Activated T-cell treated with anti-CD3 and anti-CD28 coated beads for 4 hours (primary cell): ENCODE results near the gene WRNIP1.
A peak's percentile ranks its signal among the peaks of the same experiment; 100 is the strongest.
"Not testable (repeated sequence)": the region's sequence is repeated elsewhere in the genome, so short reads cannot be mapped to it uniquely, and the experiment has no call there.

Source experiments
- DNase-seq: peaks from one replicate; pipeline ENCODE4 v3.0.0-alpha.2; 2020

WRNIP1 gene

GRCh38 chr6:2790588-2791449 lies 25.6 kb downstream of the WRNIP1 start:
- DNase-seq, result peak; percentile 28

- no peak for DNase-seq
These were observed 26.3 kb downstream of the WRNIP1 start for GRCh38 chr6:2791450-2791974.

DNA sequence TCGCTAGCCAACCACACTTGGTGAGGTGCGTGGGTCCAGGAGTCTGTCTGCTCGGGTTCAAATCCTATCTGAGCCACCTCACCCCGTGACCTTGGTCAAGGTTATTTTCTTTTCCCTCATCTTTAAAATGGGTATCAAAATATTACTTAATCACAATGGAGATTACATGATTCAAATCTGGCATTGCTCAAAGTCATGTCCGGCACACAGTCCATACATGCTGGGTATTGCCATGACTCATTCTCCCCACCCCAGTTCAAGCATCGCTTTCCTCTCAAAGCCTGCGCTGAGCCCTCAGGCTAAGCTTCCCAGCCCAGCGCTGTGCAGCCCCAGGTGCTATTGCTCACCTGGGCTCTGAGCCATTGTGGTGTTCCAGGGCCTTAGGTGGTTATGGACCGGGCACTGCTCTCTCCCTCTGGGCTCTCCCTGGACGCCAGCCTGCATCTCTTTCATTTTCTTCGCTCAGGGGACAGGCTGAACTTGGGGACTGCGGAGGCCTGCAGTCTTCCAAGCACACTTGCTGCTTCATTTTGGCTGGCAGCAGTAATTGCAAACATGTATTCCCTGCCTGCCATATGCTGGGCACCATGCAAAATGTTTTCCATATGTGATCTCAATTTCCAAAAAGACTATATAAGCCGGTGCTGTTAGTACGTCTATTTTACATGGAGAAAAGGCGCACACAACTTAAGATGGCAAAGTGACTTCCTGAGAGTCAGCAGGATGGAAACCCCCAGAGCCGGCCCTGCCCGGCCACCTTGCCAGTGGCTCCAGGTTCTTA lies 27.3 kb downstream of the WRNIP1 start:
- DNase-seq, result no peak

- DNase-seq, result no peak
These were observed 28.4 kb downstream of the WRNIP1 start for GRCh38 chr6:2793534-2794151.

DNA sequence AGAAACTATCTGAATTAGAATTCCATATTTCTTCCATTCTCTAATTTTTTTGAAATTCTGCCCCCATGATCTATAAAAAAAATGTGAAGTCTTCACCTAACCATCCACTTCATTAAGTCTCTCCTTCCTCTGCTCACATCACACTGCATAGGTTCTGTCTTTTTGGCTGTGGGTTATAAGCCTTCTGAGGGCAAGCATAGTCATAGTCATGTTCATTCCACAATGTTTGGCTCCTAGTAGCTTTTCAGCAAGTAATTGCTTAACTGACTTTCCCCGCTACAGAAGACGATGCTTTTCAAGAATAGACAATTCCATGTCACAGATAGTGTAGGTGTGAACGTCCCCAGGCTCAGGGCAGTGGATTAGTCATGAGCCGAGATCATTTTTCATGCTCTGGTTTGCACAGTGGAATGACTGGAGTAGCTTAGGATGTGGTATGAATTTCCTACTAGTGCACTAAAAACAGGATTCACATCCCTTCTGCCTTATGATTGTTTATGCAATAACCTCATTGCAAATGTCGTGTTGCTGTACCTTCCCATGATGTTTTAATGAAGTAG lies 29.1 kb downstream of the WRNIP1 start:
- no peak for DNase-seq

DNA sequence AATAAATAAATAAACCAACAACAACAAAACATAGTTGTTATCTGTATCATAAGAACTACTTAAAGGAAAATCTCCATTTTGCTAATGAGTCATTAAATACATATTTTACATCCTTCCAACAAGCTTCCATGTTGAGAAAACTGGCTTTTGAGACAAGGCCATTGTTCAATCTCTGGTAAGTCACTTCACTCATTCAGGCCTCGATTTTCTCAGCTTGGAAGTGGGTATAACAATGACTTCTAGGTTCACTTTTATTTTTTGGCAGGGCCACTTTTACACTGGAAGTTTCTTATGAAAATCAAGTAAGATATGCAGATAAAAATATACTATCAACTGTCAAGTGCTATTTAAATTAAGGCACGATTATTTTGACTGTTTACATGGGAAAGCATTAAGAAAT lies 30.0 kb downstream of the WRNIP1 start:
- no peak for DNase-seq

DNA sequence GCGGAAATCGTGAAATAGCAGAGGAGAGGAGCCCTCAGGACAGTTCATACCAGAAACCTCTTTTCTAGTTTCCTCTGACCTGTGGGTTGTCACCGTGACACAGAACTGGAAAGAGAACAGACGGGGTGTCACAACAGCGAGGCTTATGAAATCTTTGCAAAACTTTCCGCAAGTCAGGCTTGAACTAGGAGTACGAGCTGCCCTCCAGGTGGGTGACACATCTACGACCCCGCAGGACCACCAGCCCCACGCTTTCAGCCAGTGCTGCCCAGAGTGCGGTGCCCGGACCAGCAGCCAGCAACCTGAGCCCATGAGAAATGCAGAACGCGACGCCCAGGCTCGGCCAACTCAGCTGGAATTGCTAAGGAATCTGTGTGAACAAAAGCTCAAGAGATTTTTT lies 30.8 kb downstream of the WRNIP1 start:
- DNase-seq, result no peak

- DNase-seq, result no peak
These were observed 31.7 kb downstream of the WRNIP1 start for GRCh38 chr6:2796861-2797260.

DNA sequence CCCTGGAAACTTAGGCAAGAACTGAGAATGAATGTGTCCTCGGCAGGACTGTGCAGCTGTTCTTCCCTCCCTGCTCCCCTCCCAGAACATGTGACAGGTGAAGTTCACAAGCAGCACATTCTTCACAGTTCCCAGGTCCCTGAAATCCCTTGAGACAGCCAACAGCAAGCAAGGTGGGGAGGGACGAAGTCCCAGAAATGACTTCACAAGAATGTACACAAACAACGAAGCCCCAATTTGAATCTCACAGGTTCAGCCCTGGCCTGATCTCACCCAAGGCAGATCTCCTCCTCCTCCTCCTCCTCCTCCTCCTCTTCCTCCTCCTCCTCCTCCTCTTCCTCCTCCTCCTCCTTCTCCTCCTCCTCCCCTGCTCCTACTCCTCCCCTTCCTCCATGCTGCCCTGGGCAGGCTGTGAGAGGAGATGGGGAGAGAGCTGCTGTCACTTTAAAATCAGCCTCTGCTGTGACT lies 32.4 kb downstream of the WRNIP1 start:
- no peak for DNase-seq

DNA sequence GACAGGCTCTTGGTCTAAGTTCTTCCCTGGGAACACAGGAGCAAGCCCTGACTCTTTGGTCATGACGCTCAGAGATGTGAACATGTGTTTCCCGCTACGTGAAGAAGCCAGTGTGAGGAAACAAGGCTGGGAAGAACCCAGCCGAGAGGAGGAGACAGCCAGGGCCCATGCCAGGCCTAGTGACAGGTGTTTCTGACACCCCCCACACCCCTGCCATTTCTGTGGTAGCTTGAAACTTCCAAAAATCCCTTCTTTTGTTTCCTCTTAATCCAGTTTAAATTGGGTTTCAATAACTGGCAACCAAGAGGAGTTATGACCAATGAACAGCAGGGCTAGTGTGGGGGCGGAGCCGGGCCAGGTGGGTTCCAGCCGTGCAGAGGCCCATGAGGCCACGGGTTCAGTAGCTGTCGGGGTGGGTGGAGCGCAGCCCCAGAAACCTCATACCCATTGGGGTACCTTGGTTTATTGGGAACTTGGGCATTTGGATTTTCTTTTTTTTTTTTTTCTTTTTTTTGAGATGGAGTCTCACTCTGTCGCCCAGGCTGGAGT lies 33.5 kb downstream of the WRNIP1 start:
- DNase-seq, result no peak

- DNase-seq, result no peak
These were observed 34.8 kb downstream of the WRNIP1 start for GRCh38 chr6:2799936-2800527.

DNA sequence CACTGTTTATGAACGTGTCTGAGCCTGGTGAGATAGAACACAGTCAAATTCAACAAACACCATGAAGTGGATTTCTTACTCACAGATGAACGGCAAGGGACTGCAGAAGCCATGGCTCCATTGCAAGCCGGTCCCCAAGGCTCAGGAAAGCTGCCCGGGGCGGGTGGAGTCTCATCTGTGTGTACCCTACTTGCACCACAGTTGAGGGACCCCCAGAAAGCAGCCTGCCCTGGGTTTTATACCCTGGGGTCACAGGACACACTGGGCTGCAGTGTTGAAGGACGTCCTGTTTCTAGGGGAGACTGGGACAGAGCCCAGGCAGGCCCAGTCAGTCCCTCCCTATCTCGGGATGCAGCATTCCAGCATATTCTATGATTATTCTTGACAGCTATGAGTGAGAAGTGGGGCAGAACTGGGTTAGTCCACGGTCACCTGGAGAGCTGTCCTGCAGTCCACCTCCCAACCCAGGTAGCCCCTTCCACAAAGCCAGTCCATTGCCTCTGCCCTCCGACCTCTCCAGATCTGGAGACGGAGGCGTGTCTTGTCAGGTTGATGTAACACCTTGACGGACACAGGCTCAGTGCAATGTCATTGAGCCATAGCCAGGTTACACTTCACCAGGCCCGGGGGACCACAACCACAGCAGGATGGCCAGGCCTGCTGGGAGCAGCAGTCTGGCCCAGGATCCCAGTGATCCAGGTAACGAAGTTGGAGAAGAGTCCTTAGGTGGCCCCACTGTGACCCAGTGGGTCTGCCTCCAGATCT lies 35.5 kb downstream of the WRNIP1 start:
- DNase-seq, result no peak

DNA sequence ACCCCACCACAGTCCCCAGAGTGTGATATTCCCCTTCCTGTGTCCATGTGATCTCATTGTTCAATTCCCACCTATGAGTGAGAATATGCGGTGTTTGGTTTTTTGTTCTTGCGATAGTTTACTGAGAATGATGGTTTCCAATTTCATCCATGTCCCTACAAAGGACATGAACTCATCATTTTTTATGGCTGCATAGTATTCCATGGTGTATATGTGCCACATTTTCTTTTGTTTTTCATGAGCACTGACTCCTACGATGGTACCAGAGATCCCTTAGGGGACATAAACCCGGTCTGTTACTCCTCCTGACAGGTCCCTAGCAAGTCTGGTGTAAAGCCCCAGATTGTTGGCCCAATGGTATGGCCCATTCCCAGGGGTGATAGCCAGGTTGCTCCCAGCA lies 36.5 kb downstream of the WRNIP1 start:
- DNase-seq, result not testable (repeated sequence)

DNA sequence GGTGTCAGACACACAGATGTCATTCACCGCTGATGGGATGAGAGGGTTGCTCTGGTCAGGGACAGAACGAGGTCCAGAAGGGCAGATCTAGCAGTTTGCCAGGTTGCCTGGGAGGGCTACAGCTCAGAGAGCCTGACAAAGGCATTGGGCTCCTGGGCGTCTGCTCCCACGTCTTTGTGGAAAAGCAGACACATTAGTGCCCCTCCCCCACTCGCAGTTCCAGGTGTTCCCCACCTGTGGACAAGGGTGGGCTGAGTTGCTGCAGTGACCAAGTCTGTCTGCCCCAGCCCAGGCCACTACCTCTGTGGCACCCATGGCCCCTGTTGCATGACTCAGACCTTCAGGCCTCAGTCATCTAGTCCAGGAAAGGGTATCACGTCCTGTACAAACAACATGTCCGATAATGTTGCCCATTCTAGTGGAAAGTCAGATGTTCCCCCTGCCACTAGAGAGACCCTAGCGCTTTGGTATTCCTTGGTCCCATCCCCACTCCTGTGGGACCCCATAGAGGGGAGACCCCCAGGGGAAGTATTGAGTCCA lies 37.4 kb downstream of the WRNIP1 start:
- DNase-seq, result no peak

DNA sequence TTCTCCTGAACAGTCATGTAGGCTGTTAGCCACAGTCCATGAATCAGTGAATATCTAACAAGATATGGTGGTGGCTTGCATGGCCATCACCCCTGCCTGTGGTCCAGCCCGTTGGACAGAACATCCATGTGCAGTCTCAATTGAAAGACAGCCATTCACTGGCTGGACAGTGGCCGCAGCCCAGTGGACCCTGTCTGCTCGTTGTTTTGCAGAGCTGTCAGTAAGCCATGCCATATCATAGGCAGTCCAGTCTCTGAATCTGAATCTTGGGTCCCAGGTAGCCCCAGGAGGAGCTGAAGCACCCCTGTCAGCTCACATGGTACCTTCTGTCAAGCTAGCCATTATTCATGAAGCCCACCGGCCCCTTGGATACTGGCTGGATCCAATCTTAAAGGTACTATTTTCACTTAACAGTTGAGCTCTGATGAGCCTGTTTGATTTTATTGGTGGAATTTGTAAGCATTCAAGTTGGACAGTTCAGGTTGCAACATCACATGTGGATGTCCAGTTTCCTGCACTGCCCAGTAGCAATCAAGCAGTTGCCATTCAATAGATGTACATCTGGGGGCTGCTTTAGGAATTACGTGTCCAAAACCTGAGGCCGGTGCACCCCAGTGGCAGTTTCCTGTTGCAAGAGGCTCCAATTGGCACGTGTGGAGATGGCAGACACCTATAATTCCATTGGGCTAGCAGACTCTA lies 38.7 kb downstream of the WRNIP1 start:
- no peak for DNase-seq

GRCh38 chr6:2804516-2804915 lies 39.3 kb downstream of the WRNIP1 start:
- DNase-seq, result no peak

DNA sequence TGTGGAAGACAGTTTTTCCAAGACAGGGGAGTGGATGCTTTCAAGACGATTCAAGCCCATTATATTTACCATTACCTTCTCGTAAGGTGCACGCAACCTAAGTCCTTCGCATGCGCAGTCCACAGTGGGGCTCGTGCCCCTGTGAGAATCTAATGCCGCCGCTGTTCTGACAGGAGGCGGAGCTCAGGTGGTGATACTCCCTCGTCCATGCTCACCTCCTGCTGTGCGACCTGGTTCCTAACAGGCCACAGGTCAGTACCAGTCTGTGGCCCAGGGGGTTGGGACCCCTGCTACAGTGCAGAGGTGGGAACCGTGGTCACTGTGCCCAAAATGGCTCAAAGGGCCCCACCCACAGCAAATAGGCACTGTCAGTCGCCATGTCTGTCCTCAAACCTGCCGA lies 39.8 kb downstream of the WRNIP1 start:
- DNase-seq, result no peak

DNA sequence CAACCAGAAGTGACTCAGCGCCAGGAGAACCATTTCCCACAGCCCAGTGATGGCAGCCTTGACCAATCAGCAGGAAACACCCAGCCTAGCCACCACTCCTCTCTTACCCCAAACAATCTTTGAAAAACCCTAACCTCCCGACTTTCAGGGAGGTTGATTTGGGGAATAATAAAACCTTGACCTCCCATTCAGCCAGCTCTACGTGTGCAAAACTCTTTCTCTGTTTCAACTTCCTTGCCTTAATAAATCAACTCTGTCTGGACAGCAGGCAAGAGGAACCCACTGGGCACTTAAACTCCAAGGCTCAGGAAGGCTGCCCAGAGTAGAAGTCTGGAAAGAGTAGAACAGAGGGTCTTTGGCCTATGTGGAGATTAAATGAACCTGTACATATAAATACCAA lies 41.5 kb downstream of the WRNIP1 start:
- no peak for DNase-seq

- DNase-seq, result no peak
These were observed 42.3 kb downstream of the WRNIP1 start for GRCh38 chr6:2807342-2808090.

GRCh38 chr6:2809015-2809414 lies 43.8 kb downstream of the WRNIP1 start:
- DNase-seq, result no peak
